Activated CD4-positive, alpha-beta T cell treated with anti-CD3 and anti-CD28 coated beads for 36 hours (primary cell): ENCODE data around the gene DMKN. TPM values are rescaled to one million over a fixed set of nuclear protein-coding genes. Genes with fewer than 3 reads are reported as not detected.

ENCODE experiments used
- ATAC-seq: fragments of 200-7000 bp; cut with Tn5 transposase; one replicate; pipeline ENCODE4 v1.10.0; 2021; ENCODE audit warnings: mild to moderate bottlenecking, moderate library complexity
- CTCF ChIA-PET: fragments of 350-600 bp; sonication (Branson Sonifier 250); formaldehyde crosslinking; loops from one replicate; lab custom pipeline; 2021; ENCODE audit warnings: antibody characterized with exemption; lab: Charles Lee
- POLR2A ChIA-PET: fragments of 350-600 bp; sonication (Branson Sonifier 250); formaldehyde crosslinking; loops from one replicate; lab custom pipeline; 2021; ENCODE audit warnings: antibody characterized with exemption, inconsistent platforms; lab: Charles Lee
- DNase-seq: peaks from one replicate; pipeline ENCODE4 v3.0.0-alpha.2; 2020
- H3K27ac Mint-ChIP-seq: one replicate; pipeline ENCODE4 v1.8.0; 2021; ENCODE audit warnings: mixed read lengths
- H3K27me3 Mint-ChIP-seq: one replicate; pipeline ENCODE4 v1.8.0; 2021; ENCODE audit warnings: mixed read lengths
- H3K36me3 Mint-ChIP-seq: one replicate; pipeline ENCODE4 v1.8.0; 2021; ENCODE audit warnings: low read depth, mixed read lengths
- H3K4me1 Mint-ChIP-seq: one replicate; pipeline ENCODE4 v1.8.0; 2021; ENCODE audit warnings: mixed read lengths
- H3K4me3 Mint-ChIP-seq: one replicate; pipeline ENCODE4 v1.8.0; 2021; ENCODE audit warnings: mild to moderate bottlenecking, moderate library complexity, mixed read lengths
- H3K9me3 Mint-ChIP-seq: one replicate; pipeline ENCODE4 v1.8.0; 2021; ENCODE audit warnings: low read depth, mixed read lengths
- intact Hi-C, 2 experiments: fragments of 100-400 bp; cut with DNase I in 1 of 2; cut with micrococcal nuclease in 1 of 2; formaldehyde crosslinking; loops; one replicate each; pipeline versions ENCODE4 v1.14.2 to v1.15.1; 2022 to 2024; cut with DNase I, micrococcal nuclease
- total RNA-seq, 2 experiments: library from RNA; stranded (reverse); gene quantifications; one replicate each; pipeline ENCODE4 v1.2.3, GENCODE V29; 2021

Gene DMKN
- total RNA-seq, 2 experiments from 2014 or later = 1.1 to 1.3 TPM

GRCh38 chr19:35556846-35557538 lies 43.5 kb upstream of the DMKN start:
- Mint-ChIP-seq H3K27me3 (peaks cover 33% of the 10 kb centered on the region), H3K9me3 (no peaks in the 10 kb centered on the region), H3K4me1 (peaks cover 8% of the 10 kb centered on the region), H3K36me3 (no peaks in the 10 kb centered on the region), H3K27ac (no peak overlapping the region), H3K4me3 (peak overlapping the region; percentile 26)
- intact Hi-C loops = no loop called here
- DNase-seq (no peak), ATAC-seq (no peak)
- ChIA-PET CTCF (interaction anchor here (0.6 to 3.0 kb wide), 5 partner anchors 8 to 374 kb away, joined by 3 to 18 read pairs (median 4); no protein-coding TSS in a partner anchor), POLR2A (no interaction called here)

GRCh38 chr19:35556025-35556590 lies 42.7 kb upstream of the DMKN start:
- Mint-ChIP-seq H3K27me3 (peaks cover 27% of the 10 kb centered on the region), H3K36me3 (no peaks in the 10 kb centered on the region), H3K9me3 (no peaks in the 10 kb centered on the region), H3K4me1 (peaks cover 8% of the 10 kb centered on the region), H3K27ac (no peak overlapping the region), H3K4me3 (no peak overlapping the region)
- no peak for ATAC-seq
- no peak for DNase-seq
- CTCF ChIA-PET = interaction anchor here (0.7 to 2.5 kb wide), 7 partner anchors 9 to 97 kb away, joined by 3 to 8 read pairs (median 4); no protein-coding TSS in a partner anchor
- intact Hi-C loops = no loop called here
- POLR2A ChIA-PET = no interaction called here

- Mint-ChIP-seq H3K4me3 (no peak overlapping the region), H3K4me1 (peaks cover 8% of the 10 kb centered on the region), H3K27me3 (peaks cover 20% of the 10 kb centered on the region), H3K27ac (no peak overlapping the region), H3K9me3 (no peaks in the 10 kb centered on the region), H3K36me3 (peaks cover 5% of the 10 kb centered on the region)
- intact Hi-C loops = no loop called here
- CTCF ChIA-PET = interaction anchor here (0.7 to 2.5 kb wide), 6 partner anchors 37 to 333 kb away, joined by 3 to 8 read pairs (median 4); no protein-coding TSS in a partner anchor
- DNase-seq (no peak), ATAC-seq (no peak)
- POLR2A ChIA-PET = no interaction called here
Observed at GRCh38 chr19:35555301-35556005, 42.0 kb upstream of the DMKN start.

GRCh38 chr19:35554076-35554475 lies 40.6 kb upstream of the DMKN start:
- CTCF ChIA-PET = no interaction called here
- DNase-seq (no peak), ATAC-seq (no peak)
- no peak overlapping the region for H3K4me3 Mint-ChIP-seq
- intact Hi-C loops = no loop called here
- POLR2A ChIA-PET = no interaction called here
- H3K36me3 Mint-ChIP-seq = peaks cover 10% of the 10 kb centered on the region
- H3K9me3 Mint-ChIP-seq = no peaks in the 10 kb centered on the region
- H3K27me3 Mint-ChIP-seq = peaks cover 10% of the 10 kb centered on the region
- H3K4me1 Mint-ChIP-seq = peaks cover 11% of the 10 kb centered on the region
- no peak overlapping the region for H3K27ac Mint-ChIP-seq

GRCh38 chr19:35553385-35554000 lies 40.0 kb upstream of the DMKN start:
- H3K27ac Mint-ChIP-seq = no peak overlapping the region
- peaks cover 13% of the 10 kb centered on the region for H3K4me1 Mint-ChIP-seq
- intact Hi-C loops = no loop called here
- peaks cover 12% of the 10 kb centered on the region for H3K36me3 Mint-ChIP-seq
- H3K27me3 Mint-ChIP-seq = peaks cover 6% of the 10 kb centered on the region
- DNase-seq = no peak
- no peak overlapping the region for H3K4me3 Mint-ChIP-seq
- ATAC-seq = no peak
- CTCF ChIA-PET = no interaction called here
- POLR2A ChIA-PET = no interaction called here
- no peaks in the 10 kb centered on the region for H3K9me3 Mint-ChIP-seq

GRCh38 chr19:35552534-35553384 lies 39.3 kb upstream of the DMKN start:
- CTCF ChIA-PET = interaction anchor here (1.1 kb wide), 1 partner anchor 40 kb away, joined by 4 read pairs; no protein-coding TSS in a partner anchor
- Mint-ChIP-seq H3K27me3 (peaks cover 4% of the 10 kb centered on the region), H3K4me3 (no peak overlapping the region), H3K36me3 (peaks cover 12% of the 10 kb centered on the region), H3K4me1 (peaks cover 13% of the 10 kb centered on the region), H3K27ac (no peak overlapping the region), H3K9me3 (no peaks in the 10 kb centered on the region)
- DNase-seq = no peak
- ATAC-seq = no peak
- POLR2A ChIA-PET = no interaction called here
- intact Hi-C loops = no loop called here

GRCh38 chr19:35551091-35551810 lies 37.8 kb upstream of the DMKN start:
- peaks cover 23% of the 10 kb centered on the region for H3K4me1 Mint-ChIP-seq
- no peak overlapping the region for H3K4me3 Mint-ChIP-seq
- intact Hi-C loops = no loop called here
- ChIA-PET POLR2A (interaction anchor here (0.5 kb wide), 1 partner anchor 478 kb away, joined by 3 read pairs; no protein-coding TSS in a partner anchor), CTCF (interaction anchor here (0.6 to 1.1 kb wide), 3 partner anchors 40 to 61 kb away, joined by 3 to 5 read pairs (median 4); partner anchors contain the start of gene HAUS5)
- peaks cover 24% of the 10 kb centered on the region for H3K36me3 Mint-ChIP-seq
- H3K9me3 Mint-ChIP-seq = no peaks in the 10 kb centered on the region
- no peaks in the 10 kb centered on the region for H3K27me3 Mint-ChIP-seq
- no peak for ATAC-seq
- H3K27ac Mint-ChIP-seq = no peak overlapping the region
- no peak for DNase-seq

- H3K27me3 Mint-ChIP-seq = no peaks in the 10 kb centered on the region
- ChIA-PET CTCF (interaction anchor here (0.6 to 3.3 kb wide), 6 partner anchors 9 to 359 kb away, joined by 3 to 20 read pairs (median 4); no protein-coding TSS in a partner anchor), POLR2A (no interaction called here)
- no peaks in the 10 kb centered on the region for H3K9me3 Mint-ChIP-seq
- peaks cover 26% of the 10 kb centered on the region for H3K4me1 Mint-ChIP-seq
- intact Hi-C loops = loop anchor here (1.0 to 5.0 kb wide), 8 partner anchors 42 to 382 kb away; partner anchors contain the start of genes ETV2 (in 1 of the 2), FFAR1 (in 1 of the 2), HAUS5 (in 1 of the 2) and RBM42 (in 1 of the 2)
- DNase-seq (no peak), ATAC-seq (no peak)
- H3K27ac Mint-ChIP-seq = no peak overlapping the region
- H3K4me3 Mint-ChIP-seq = no peak overlapping the region
- H3K36me3 Mint-ChIP-seq = peaks cover 25% of the 10 kb centered on the region
Observed at GRCh38 chr19:35549879-35550523, 36.6 kb upstream of the DMKN start.

- H3K9me3 Mint-ChIP-seq = no peaks in the 10 kb centered on the region
- ChIA-PET CTCF (interaction anchor here (0.6 to 3.3 kb wide), 16 partner anchors 9 to 191 kb away, joined by 3 to 20 read pairs (median 4); partner anchors contain the start of genes FFAR3 and HAUS5), POLR2A (no interaction called here)
- DNase-seq (peak; percentile 75), ATAC-seq (no peak)
- intact Hi-C loops = loop anchor here (1.0 to 5.0 kb wide), 8 partner anchors 43 to 383 kb away; partner anchors contain the start of genes ETV2 (in 1 of the 2), FFAR1 (in 1 of the 2), HAUS5 (in 1 of the 2) and RBM42 (in 1 of the 2)
- peaks cover 29% of the 10 kb centered on the region for H3K36me3 Mint-ChIP-seq
- H3K4me3 Mint-ChIP-seq = no peak overlapping the region
- H3K27ac Mint-ChIP-seq = no peak overlapping the region
- no peaks in the 10 kb centered on the region for H3K27me3 Mint-ChIP-seq
- H3K4me1 Mint-ChIP-seq = peaks cover 32% of the 10 kb centered on the region
Observed at GRCh38 chr19:35549174-35549788, 35.8 kb upstream of the DMKN start.
